Astrocyte (in vitro differentiated cells and primary cell): Measurements from ENCODE around the gene ZNF609. TPM values are rescaled to one million over a fixed set of nuclear protein-coding genes. Genes with fewer than 3 reads are reported as not detected.
A peak's percentile ranks its signal among the peaks of the same experiment; 100 is the strongest.

ENCODE experiments used
- DNase-seq: peaks from one replicate; pipeline ENCODE4 v3.0.0-alpha.2; 2010; ENCODE audit warnings: low read depth
- FAIRE-seq: peaks from 2 replicates; lab custom pipeline; 2011; peaks lifted over from hg19 to GRCh38; lab: Jason Lieb, UNC
- H2AFZ ChIP-seq: 2 replicates; pipeline ENCODE4 v1.6.0; 2012; ENCODE audit warnings: low read depth, low read length, inconsistent platforms
- H3K27ac ChIP-seq: 2 replicates; pipeline ENCODE4 v1.5.1; 2011; ENCODE audit warnings: low read depth, low read length, inconsistent platforms
- H3K27me3 ChIP-seq: 2 replicates; pipeline ENCODE4 v1.6.0; 2011; ENCODE audit warnings: low read length, inconsistent platforms; ENCODE audit not compliant: insufficient read depth
- H3K36me3 ChIP-seq: 2 replicates; pipeline ENCODE4 v1.5.1; 2011; ENCODE audit warnings: low read length, inconsistent platforms; ENCODE audit not compliant: insufficient read depth
- H3K4me1 ChIP-seq: 2 replicates; pipeline ENCODE4 v1.5.1; 2011; ENCODE audit warnings: low read length, inconsistent platforms; ENCODE audit not compliant: insufficient read depth
- H3K4me2 ChIP-seq: 2 replicates; pipeline ENCODE4 v1.6.0; 2012; ENCODE audit warnings: low read length, inconsistent platforms
- H3K4me3 ChIP-seq: 2 replicates; pipeline ENCODE4 v1.5.1; 2011; ENCODE audit warnings: low read depth, mild to moderate bottlenecking, low read length, inconsistent platforms; ENCODE audit not compliant: insufficient read depth
- H3K79me2 ChIP-seq: 2 replicates; pipeline ENCODE4 v1.6.0; 2012; ENCODE audit warnings: mild to moderate bottlenecking, low read length, inconsistent platforms; ENCODE audit not compliant: insufficient read depth
- H3K9ac ChIP-seq: 2 replicates; pipeline ENCODE4 v1.6.0; 2012; ENCODE audit warnings: mild to moderate bottlenecking, low read length, inconsistent platforms
- H3K9me3 ChIP-seq: 2 replicates; pipeline ENCODE4 v1.5.1; 2012; ENCODE audit warnings: low read depth, mild to moderate bottlenecking, low read length, inconsistent platforms; ENCODE audit not compliant: insufficient read depth
- H4K20me1 ChIP-seq: 2 replicates; pipeline ENCODE4 v1.6.0; 2012; ENCODE audit warnings: low read length, inconsistent platforms; ENCODE audit not compliant: insufficient read depth
- H3K27ac Mint-ChIP-seq: one replicate; pipeline ENCODE4 v1.8.0; 2021; ENCODE audit warnings: mild to moderate bottlenecking, mixed read lengths; ENCODE audit not compliant: unreplicated experiment
- H3K27me3 Mint-ChIP-seq: one replicate; pipeline ENCODE4 v1.8.0; 2021; ENCODE audit warnings: low read depth, mixed read lengths; ENCODE audit not compliant: unreplicated experiment
- H3K36me3 Mint-ChIP-seq: one replicate; pipeline ENCODE4 v1.8.0; 2021; ENCODE audit warnings: low read depth, mixed read lengths; ENCODE audit not compliant: unreplicated experiment
- H3K4me1 Mint-ChIP-seq: one replicate; pipeline ENCODE4 v1.8.0; 2021; ENCODE audit warnings: low read depth, mixed read lengths; ENCODE audit not compliant: unreplicated experiment
- H3K4me3 Mint-ChIP-seq: one replicate; pipeline ENCODE4 v1.8.0; 2021; ENCODE audit warnings: mild to moderate bottlenecking, moderate library complexity, mixed read lengths; ENCODE audit not compliant: unreplicated experiment
- H3K9me3 Mint-ChIP-seq: one replicate; pipeline ENCODE4 v1.8.0; 2021; ENCODE audit warnings: mild to moderate bottlenecking, mixed read lengths; ENCODE audit not compliant: unreplicated experiment
- EZH2 ChIP-seq: IDR thresholded peaks from 2 replicates; pipeline ENCODE4 v1.6.1; 2012; ENCODE audit warnings: mild to moderate bottlenecking, low read length, inconsistent platforms; ENCODE audit not compliant: insufficient read depth
- total RNA-seq: library from RNA; stranded (reverse); gene quantifications from 2 replicates; pipeline ENCODE4 v1.2.1, GENCODE V29; 2021
- TF ChIP-seq, protein P1 (sequence below): IDR thresholded peaks from 2 replicates; pipeline ENCODE4 v1.5.1; 2011; ENCODE audit warnings: low read depth, mild to moderate bottlenecking, inconsistent platforms, low read length, moderate library complexity; ENCODE audit not compliant: insufficient read depth

The ZNF609 gene
- total RNA-seq, 1 donor from 2014 or later = 38.5 TPM

DNA sequence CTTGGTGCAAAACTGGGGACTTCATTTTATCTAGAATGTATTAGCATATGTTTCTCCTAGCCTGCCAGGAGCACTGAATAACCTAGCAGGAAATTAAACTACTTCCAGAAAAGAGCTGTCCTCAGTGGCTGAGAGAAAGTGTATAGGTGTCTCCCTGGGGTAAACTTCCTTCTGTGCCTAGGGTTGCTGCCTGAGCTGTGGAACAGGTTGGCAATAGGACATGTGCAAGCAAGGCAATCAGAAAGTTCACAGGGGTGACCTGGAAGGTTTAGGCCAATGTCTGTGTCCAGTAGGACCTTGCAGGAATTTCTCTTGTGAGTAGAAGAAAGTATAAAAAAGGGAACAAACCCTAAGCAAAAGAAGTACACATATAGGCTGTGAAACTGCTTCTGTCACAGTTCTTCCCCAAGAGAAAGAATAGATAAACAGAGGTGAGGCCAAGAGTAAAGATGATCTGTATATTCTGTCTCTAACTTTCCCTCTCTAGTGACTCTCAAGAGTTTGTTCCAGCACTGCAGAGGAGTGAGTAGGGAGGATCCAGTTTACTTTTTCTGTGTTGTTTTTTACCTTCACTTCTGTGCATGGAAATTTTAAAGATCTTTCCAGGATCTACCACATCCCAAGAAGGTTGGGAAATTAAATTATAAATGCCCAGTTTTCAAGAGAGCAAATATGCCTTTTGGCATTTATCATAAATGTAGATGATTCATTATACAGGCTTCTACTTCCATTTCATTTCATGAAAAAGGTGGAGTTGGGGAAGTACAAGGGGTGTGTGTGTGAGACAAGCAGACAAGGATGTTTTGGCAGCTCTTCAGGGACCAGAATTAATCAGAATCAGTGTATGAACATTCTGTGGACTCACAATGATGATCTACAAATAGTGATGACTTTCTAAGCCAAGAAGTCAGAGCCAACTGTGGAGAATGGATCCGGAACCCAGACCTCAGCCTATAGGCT lies 159.8 kb downstream of the ZNF609 start:
- Mint-ChIP-seq H3K36me3 (peaks cover 10% of the 10 kb centered on the region), H3K4me3 (no peak overlapping the region), H3K27me3 (no peaks in the 10 kb centered on the region), H3K27ac (peak overlapping the region; percentile 49), H3K9me3 (no peaks in the 10 kb centered on the region), H3K4me1 (peaks cover 13% of the 10 kb centered on the region)
- Histone ChIP-seq H3K27ac (no peak overlapping the region), H3K4me2 (peak overlapping the region; percentile 33), H4K20me1 (peaks cover 86% of the 10 kb centered on the region), H2AFZ (no peak overlapping the region), H3K9ac (no peak overlapping the region), H3K36me3 (peaks cover 3% of the 10 kb centered on the region), H3K9me3 (no peaks in the 10 kb centered on the region), H3K79me2 (peaks cover 56% of the 10 kb centered on the region), H3K4me1 (peaks cover 6% of the 10 kb centered on the region), H3K4me3 (no peak overlapping the region), H3K27me3 (no peaks in the 10 kb centered on the region)
- FAIRE-seq (no peak), DNase-seq (peak; percentile 83)
- no peak for TF ChIP-seq EZH2
- TF ChIP-seq, protein P1, sequence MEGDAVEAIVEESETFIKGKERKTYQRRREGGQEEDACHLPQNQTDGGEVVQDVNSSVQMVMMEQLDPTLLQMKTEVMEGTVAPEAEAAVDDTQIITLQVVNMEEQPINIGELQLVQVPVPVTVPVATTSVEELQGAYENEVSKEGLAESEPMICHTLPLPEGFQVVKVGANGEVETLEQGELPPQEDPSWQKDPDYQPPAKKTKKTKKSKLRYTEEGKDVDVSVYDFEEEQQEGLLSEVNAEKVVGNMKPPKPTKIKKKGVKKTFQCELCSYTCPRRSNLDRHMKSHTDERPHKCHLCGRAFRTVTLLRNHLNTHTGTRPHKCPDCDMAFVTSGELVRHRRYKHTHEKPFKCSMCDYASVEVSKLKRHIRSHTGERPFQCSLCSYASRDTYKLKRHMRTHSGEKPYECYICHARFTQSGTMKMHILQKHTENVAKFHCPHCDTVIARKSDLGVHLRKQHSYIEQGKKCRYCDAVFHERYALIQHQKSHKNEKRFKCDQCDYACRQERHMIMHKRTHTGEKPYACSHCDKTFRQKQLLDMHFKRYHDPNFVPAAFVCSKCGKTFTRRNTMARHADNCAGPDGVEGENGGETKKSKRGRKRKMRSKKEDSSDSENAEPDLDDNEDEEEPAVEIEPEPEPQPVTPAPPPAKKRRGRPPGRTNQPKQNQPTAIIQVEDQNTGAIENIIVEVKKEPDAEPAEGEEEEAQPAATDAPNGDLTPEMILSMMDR = no peak

DNA sequence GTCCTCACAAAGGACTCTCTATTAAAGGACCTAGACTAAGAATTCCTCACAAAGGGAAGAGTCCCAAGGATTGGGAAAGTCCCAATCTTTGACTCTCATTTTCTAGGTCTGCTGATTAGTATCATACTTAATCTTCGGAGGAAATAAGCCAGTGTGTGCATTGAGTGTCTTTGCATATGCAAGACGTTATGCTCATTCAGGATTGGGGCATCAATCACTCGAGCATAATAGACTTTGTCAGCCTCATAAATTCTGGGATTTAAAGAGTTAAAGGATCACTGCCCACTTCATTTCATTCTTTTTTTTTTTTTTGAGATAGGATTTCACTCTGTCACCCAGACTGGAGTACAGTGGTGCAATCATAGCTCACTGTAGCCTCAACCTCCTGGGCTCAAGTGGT lies 160.7 kb downstream of the ZNF609 start:
- Mint-ChIP-seq H3K9me3 (no peaks in the 10 kb centered on the region), H3K4me3 (no peak overlapping the region), H3K4me1 (peaks cover 13% of the 10 kb centered on the region), H3K36me3 (peaks cover 10% of the 10 kb centered on the region), H3K27me3 (no peaks in the 10 kb centered on the region), H3K27ac (no peak overlapping the region)
- Histone ChIP-seq H3K79me2 (peaks cover 48% of the 10 kb centered on the region), H3K4me3 (no peak overlapping the region), H3K9ac (no peak overlapping the region), H3K36me3 (peaks cover 5% of the 10 kb centered on the region), H4K20me1 (peaks cover 78% of the 10 kb centered on the region), H3K4me1 (peaks cover 6% of the 10 kb centered on the region), H3K9me3 (no peaks in the 10 kb centered on the region), H3K27me3 (no peaks in the 10 kb centered on the region), H3K4me2 (peak overlapping the region; percentile 33), H2AFZ (no peak overlapping the region), H3K27ac (no peak overlapping the region)
- DNase-seq = no peak
- TF ChIP-seq, protein P1 = no peak
- no peak for TF ChIP-seq EZH2
- FAIRE-seq = no peak
